ENCODE results near the gene HYAL1.
A peak's percentile ranks its signal among the peaks of the same experiment; 100 is the strongest.
"Not testable (repeated sequence)": the region's sequence is repeated elsewhere in the genome, so short reads cannot be mapped to it uniquely, and the experiment has no call there.

HYAL1 gene

GRCh38 chr3:50297384-50297775 lies 6.0 kb downstream of the HYAL1 start:
- intact Hi-C loops (cut with DNase I), result no loop called here
- peak in 1 of 10 donors; percentile 40 for DNase-seq

GRCh38 chr3:50296721-50297383 lies 6.5 kb downstream of the HYAL1 start:
- intact Hi-C loops (cut with DNase I), result no loop called here

GRCh38 chr3:50295553-50296431 lies 7.6 kb downstream of the HYAL1 start:
- intact Hi-C loops (cut with DNase I), result no loop called here
- no peak for DNase-seq

More at GRCh38 chr3:50296721-50297383, 6.5 kb downstream of the HYAL1 start:
- DNase-seq, result no peak

GRCh38 chr3:50294492-50295403 lies 8.6 kb downstream of the HYAL1 start:
- no peak for DNase-seq
- intact Hi-C loops (cut with DNase I), result no loop called here

GRCh38 chr3:50294089-50294488 lies 9.3 kb downstream of the HYAL1 start:
- intact Hi-C loops (cut with DNase I), result no loop called here
- DNase-seq, result no peak

- no peak for DNase-seq
- intact Hi-C loops (cut with DNase I), result no loop called here
These were observed 10.1 kb downstream of the HYAL1 start for GRCh38 chr3:50293079-50293801.

GRCh38 chr3:50292159-50293078 lies 11.0 kb downstream of the HYAL1 start, which contains the start of gene IFRD2:
IFRD2 (minus strand) TSS chr3:50292429; CDS start chr3:50292274, 155 bp downstream.
- intact Hi-C loops (cut with DNase I), result no loop called here

GRCh38 chr3:50290161-50290641 lies 13.2 kb downstream of the HYAL1 start:
- intact Hi-C loops (cut with DNase I), result no loop called here
- no peak for DNase-seq

More at GRCh38 chr3:50292159-50293078, 11.0 kb downstream of the HYAL1 start, which contains the start of gene IFRD2:
- DNase-seq, result peak; percentile 95 to 100 (median 98)

GRCh38 chr3:50289130-50289529 lies 14.2 kb downstream of the HYAL1 start:
- DNase-seq, result no peak
- intact Hi-C loops (cut with DNase I), result no loop called here

GRCh38 chr3:50288387-50289007 lies 14.9 kb downstream of the HYAL1 start:
- DNase-seq, result no peak
- intact Hi-C loops (cut with DNase I), result no loop called here

GRCh38 chr3:50287262-50287661 lies 16.1 kb downstream of the HYAL1 start:
- intact Hi-C loops (cut with DNase I), result no loop called here
- DNase-seq, result no peak

- intact Hi-C loops (cut with DNase I), result no loop called here
- DNase-seq, result no peak
These were observed 16.8 kb downstream of the HYAL1 start for GRCh38 chr3:50286322-50287227.

- DNase-seq; intact Hi-C loops (cut with DNase I): not testable (repeated sequence)
These were observed 19.3 kb downstream of the HYAL1 start for GRCh38 chr3:50284121-50284520.

- intact Hi-C loops (cut with DNase I), result loop anchor here (10.0 kb wide), 1 partner anchor 45 kb away; the partner anchor contains the start of genes HYAL2 and TUSC2
These were observed 23.9 kb downstream of the HYAL1 start for GRCh38 chr3:50279255-50280016.

GRCh38 chr3:50278880-50279224 lies 24.5 kb downstream of the HYAL1 start, which contains the start of gene LSMEM2:
LSMEM2 (plus strand) TSS chr3:50279087; CDS start chr3:50279114, 27 bp downstream.
- peak in 2 of 10 donors; percentile 39 to 90 for DNase-seq
- intact Hi-C loops (cut with DNase I), result loop anchor here (10.0 kb wide), 1 partner anchor 46 kb away; the partner anchor contains the start of genes HYAL2 and TUSC2

More at GRCh38 chr3:50279255-50280016, 23.9 kb downstream of the HYAL1 start:
- no peak for DNase-seq
